Activated CD4-positive, alpha-beta T cell treated with anti-CD3 and anti-CD28 coated beads for 24 hours (primary cell): ENCODE data around the gene MRPS33.
"Not testable (repeated sequence)": the region's sequence is repeated elsewhere in the genome, so short reads cannot be mapped to it uniquely, and the experiment has no call there.

Source experiments
- DNase-seq, 2 donors: peaks; one replicate each; pipeline ENCODE4 v3.0.0-alpha.2; 2020; ENCODE audit warnings: low read depth in 2 of 2

The MRPS33 gene

DNA sequence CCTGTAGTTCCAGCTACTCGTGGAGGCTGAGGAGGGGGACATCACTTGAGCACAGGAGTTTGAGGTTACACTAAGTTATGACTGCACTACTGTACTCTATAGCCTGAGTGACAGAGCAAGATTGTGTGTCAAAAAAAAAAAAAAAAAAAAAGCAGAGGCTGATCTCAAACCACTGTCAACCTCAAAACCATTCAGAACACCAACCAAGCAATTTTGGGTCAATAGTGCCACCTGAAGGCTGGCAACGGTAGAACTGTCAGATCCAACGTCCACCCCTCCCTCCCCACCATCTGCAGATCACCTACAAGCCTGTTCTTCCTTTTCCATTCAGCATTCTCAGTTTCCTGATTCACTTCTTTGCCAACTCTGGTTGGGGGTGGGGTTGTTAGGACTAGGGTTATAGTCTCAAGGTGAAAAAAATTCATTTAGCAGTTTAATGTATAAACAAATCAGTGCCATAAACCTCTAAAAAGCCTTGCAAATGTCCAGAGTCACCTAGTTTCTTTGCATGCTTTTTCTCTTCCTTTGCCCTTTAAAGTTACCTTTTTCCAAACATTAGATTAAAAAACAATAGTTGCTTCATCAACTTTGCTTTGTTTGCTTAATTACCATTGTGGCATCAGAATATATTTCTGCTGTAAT, 2.6 kb downstream of the MRPS33 start:
- DNase-seq = peak; percentile 55 to 64

DNA sequence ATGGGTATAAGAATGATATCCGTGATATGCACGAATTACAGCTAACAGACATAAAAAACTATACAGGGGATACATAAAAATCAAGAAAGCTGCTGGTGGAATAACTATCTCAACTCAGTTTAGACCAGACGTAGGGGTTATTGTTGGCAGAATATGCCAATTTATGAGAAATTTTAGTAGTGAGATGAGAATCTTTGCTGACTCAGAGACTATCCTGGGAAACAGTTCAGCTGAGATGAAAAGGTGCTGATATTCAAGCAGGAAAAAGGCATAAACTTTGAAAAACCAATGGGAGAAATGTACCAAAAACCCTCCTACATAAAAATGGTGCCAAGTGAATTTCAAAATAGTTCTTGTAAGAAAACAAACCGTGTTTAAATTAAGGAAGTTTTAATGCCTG, 3.3 kb downstream of the MRPS33 start:
- no peak for DNase-seq

DNA sequence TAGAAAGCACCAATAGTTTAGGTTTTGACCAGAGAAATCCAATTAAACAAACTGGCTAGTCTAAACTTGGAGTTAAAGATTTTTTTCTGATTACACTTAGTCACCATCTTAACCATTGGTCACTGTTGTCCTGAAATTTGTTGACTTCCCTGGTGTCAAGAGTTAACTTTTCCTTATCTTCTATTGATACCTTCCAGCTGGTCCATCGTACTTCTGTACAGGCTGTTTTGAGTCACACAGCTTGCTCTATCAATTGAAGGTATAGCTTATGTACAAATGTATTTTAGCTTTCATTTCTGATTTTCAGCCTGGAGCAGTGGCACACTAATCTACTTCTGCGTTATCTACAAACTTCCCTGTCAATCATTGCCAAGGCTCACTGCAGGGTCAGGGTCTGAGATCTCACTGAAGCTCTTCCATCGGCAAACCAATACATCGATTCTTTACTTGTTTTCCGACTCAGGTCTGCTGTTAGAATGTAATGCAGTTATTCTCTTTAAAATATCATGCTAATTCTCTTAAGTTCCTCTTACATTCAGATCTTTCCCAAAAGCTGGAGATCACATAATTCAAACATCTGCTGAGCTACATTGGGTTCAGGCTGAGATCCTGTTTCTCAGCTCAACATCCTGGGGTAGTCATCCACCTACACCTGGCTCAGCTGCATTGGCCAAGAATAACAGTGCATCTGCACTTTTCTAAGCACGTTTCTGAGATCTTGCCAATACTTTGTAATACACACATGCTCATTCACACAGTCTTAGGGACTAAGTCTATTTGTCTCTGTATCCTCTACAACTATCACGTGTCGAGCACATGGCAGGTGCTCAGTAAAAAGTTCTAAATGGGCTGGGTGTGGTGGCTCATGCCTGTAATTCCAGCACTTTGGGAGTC, 11.3 kb downstream of the MRPS33 start:
- DNase-seq = no peak

DNA sequence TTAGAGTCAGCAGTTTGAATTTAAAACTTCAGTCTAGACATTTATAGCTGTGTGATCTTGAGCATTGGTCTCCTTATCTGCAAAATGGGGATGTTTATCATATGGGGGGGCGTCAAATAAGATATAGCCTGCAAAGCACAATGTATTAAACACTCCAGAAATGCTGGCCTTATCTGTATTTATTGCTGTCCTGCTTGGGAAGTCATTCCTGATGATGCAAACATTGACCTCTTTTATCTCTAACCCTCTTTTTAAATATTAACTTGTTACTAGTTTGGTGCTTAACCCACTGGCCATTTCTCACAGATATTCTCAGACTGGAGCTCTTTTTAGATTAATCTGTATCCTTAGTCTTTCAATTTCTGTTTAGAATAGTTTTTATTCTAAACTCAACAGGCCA, 13.2 kb downstream of the MRPS33 start:
- no peak for DNase-seq

DNA sequence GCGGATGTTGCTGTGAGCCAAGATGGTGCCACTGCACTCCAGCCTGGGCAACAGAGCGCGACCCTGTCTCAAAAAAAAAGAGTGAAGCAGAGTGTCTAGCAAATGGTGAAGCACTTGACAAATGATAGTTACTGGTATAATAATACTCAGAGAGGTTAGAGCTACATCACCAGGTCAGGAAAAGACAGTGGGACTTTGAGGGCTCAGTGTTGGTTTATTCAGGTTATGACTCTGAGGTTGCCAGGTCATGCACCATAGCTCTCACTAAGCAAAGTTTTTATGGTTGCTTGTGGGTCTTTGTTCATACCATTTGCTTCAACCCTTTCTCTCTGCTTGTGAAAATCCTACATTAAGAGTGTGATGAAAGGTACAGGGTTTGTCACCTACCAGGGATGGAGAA, 13.6 kb downstream of the MRPS33 start:
- DNase-seq = no peak

DNA sequence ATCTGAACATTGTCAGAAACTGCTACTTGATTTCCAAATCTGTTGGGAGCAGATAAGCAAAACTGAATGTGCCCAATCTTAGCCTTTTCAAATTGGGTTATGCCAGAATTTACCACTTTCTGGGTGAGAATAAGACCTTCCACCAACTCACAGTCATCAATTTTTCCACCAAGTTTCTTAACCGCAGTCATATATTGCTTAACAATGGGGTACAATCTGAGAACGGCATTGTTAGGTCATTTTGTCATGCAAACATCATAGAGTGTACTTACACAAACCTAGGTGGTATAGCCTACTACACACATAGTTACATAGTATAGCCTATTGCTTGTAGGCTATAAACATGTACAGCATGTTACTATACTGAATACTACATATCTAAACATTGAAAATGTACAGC, 16.0 kb downstream of the MRPS33 start:
- DNase-seq = no peak

DNA sequence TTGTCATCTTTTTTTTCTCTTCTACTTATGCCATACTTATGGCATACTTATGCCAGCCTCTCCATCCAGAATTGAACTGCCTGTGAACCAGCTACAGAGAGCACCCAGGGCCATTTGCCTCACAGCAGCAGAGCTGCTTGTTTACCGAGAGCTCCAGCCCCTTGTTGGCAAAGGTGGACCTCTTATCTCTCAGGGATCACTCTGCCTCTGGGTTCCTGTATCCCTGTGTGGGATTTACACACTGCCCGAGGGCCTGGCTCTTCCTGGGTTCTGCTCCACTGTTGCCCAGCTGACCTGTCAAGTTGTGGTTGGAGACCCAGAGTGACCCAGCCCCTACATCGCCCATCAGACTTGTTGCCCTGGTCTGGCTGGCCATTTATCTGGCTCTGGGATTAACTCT, 22.3 kb downstream of the MRPS33 start:
- DNase-seq = no peak

DNA sequence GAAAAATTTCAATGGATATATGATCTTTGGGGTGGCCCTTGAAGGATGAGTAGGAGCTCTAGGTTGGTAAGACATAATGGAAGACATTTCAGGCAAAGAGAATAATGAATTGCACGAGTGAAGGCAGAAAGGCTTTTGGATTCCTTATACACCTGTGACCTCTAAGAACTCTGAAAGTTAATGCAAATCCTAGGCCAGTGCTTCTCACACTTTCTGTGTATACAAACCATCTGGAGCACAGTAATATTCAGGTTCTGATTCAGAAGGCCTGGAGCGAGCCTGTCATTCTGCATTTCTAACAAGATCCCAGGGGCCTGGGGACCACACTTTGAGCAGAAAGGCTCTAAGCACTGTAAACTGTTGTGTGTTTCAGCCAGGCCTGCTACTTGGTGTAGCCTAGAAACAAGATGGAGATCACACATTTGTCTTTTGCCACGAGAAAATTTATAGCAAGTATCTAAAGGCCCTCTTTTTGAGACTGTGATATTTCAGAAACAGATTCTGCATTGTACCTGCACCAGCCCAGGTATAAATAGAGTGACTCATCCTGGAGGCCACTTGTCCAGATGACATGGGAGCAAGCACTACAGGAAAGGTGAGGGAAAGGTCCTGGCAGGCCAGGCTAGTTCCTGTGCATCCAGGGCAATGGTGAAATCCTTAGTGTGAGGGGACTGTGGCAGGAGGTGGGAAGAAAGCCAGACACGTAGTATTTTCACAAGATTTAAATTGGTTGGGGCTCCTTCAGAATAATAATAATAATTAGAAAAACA, 24.4 kb downstream of the MRPS33 start:
- no peak for DNase-seq

DNA sequence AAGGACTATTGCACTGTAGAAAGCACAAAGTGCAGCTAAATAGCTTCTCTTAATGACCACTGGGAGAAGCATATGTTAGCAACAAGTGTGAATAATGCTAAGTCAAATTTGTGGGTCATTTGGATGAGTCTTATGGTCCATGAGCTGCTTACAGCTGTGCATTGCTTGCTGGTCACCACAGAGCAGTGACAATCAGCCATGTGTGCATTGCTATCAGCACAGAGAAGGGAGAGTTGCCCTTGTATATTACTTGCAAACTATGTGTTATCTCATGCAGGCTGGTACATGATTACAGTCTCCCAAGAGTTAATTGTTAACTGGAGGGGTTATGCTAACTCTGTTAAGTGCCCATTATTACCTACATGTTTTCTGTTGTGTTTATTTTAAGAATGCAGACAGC, 25.7 kb downstream of the MRPS33 start:
- DNase-seq = no peak

DNA sequence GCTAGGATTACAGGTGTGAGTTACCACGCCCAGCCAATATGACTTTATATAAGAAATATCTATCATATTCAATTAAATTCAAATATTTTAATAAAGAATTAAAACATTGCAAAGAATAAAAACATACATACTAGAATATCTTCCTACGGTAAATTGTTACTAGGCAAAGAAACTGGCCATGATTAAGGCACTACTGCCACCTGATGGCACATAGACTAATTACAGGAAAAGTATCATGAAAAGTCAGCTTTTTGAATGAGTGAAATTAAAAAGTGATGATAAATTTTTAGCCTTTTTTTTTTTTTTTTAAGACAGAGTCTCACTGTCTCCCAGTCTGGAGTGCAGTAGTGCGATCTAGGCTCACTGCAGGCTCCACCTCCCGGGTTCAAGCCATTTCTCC, 30.9 kb downstream of the MRPS33 start:
- no peak for DNase-seq

DNA sequence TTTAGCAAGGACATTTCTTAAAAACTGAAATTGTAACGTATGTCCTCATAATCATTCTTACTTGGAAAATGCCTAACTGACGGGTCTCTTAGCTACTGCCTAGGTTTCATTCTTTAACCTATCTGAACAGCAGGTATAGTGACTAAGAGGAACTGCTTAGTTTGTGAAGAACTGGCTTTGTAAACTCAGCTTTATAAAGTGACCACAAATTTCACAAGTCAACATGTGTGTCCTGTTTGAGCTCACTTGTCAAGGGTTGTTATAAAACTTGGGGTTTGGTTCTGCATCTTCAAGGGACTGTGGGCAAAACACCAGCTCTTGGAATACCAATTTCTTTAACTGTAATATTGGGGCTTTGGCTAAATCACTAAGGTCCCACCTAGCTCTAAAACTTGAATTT, 32.2 kb downstream of the MRPS33 start:
- DNase-seq = no peak

DNA sequence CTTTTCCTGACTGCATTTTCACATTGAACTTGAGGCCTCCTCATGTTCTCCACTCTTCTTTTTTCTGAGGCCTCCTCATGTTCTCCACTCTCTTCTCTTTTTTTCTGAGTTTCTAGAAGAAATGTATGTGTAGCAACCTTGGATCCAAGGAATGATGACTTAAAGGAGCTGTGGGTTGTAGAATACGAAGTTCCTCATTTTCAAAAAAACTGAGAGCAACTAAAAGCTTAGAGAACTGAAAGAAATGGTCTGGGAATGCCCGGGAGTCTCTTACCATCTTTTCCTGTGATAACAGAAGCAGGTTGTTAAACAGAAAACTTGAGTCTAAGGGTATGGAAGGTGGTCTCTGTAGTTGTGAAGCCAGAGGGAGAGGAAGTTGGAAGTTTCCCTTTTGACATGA, 32.8 kb downstream of the MRPS33 start:
- DNase-seq = no peak

DNA sequence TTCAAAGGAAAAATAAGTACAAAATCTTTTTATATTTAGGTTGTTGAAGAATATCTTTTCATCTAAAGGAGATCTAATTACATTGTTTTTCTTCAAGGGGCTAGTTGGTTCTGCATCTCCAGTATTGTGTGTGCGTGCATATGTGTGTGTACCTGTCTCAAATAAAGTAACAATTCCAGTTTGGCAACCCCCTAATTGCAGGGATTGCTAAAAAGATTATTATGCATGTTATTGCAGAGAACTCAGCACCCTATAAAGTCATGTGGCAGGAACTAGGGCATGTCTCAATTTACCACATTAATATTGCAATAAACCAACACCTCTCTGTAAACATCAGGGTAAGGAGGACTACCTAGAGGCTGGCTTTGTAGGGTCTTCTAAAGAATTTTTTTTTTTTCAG, 37.0 kb downstream of the MRPS33 start:
- no peak for DNase-seq

DNA sequence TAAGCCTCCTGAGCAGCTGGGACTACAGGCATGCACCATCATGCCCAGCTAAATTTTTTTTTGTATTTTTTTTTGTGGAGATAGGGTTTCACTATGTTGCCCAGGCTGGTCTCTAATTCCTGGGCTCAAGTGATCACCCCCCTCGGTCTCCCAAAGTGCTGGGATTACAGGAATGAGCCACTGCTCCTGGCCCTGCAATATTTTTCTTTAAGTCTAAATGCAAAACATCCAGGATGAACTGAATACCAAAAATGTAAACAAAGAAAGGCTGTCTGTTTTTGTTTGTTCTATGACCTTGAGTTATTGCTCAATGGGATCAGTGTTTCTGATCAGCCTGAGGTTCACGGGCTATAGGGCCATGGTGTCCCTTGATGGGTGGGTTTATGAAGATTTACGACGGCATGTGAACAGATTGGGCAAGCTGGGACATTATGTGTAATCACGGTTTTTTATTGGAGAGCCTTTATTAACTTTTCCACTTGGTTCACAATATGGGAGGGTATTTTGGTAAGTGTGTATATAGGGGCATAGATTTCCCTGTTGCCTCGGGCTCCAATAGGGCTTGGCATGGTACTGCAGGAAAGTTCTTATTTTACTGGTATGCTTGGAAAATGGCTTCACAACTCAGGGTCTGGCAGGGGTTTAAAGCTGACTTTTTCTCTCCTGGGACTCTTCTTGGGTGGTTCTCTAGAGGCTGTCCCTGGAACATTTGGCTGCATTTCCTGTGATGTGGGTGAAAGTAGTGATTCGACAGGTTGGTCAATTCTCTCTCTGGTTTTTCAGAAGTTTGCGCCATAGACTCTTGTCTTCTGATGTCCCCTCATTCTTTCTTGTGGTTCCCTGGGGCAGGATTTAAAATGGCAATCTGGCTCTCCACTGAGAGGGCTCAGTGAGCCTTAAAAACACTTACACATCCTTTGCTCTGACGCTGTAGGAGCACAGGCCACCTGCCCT, 41.6 kb downstream of the MRPS33 start:
- DNase-seq = no peak

DNA sequence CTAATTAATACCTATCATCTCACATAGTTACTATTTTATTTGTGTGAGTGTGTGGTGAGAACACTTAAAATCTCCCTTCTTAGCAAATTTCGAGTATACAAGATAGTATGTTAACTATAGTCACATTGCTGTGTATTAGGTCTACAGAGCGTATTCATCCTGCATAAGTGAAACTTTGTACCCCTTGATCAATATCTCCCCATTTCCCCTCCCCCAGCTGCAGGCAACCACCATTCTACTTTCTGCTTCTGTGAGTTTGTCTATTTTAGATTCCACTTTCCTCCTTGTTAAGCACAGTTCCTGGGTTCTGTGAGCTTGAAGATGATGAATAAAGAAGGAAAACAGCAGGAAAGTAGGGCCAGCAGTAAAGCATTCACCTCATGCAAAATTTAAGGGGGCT, 42.4 kb downstream of the MRPS33 start:
- DNase-seq = no peak

DNA sequence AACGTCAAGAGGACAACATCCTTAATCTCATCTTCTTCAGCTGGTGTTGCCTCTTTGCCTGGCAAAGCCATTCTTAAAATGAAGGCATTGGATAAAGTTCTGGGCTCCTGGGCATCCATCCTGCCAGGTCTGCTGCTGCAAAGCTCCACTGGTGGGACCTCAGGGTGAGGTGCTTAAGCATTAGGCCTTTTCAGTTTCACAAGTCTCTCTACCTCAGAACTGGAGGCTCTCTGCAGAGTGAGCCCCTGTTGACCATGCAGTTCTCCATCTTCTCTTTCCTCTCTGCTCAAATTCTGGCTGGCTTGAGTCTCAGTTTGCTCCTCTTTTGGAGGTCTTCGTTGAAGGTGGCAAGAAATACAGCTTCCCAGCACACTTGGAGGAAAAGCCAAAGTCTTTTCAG, 47.3 kb downstream of the MRPS33 start:
- no peak for DNase-seq

DNA sequence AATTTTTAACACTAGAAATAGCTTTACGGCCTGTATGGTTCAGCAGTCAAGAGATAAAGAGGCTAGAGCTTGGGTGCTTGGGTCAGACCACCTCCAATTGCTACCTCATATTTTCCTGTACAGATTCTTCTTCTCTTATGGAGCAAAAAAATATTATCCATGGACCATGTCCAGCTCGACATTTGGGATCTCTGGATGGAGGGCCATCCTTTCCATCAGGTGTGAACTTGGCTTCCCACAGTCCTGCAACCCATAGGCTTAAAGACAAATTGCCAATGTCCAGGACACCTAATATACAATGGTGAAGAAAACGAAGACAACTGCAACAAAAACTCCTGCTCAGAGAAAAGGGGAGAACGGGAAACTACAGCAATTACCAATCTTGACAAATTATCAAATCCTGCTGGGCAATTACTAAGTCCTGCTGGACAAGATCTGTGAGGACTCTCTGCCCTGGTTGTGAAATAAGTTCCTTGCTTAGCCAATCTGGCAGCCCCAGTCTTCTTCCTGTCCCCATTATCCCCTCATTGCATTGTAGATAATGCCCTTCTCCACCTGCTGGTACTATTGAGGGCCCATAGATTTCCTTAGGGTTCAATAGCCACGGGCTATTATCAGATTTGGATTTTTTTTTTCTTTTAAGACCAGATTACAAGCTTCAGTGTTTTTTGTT, 48.1 kb downstream of the MRPS33 start:
- no peak for DNase-seq

DNA sequence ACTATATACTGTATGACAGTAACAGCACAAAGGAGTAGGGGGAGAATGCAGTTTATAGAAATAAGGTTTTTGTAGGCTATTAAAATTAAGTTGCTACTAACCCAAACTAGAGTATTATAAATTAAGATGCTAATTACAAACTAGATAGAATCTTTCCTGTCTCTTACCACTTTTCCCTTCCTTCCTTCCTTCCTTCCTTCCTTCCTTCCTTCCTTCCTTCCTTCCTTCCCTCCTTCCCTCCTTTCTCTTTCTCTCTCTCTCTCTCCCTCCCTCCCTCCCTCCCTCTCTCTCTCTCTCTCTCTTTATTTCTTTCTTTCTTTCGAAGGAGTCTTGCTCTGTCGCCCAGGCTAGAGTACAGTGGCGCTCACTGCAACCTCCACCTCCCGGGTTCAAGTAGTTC, 53.6 kb downstream of the MRPS33 start:
- DNase-seq = no peak

DNA sequence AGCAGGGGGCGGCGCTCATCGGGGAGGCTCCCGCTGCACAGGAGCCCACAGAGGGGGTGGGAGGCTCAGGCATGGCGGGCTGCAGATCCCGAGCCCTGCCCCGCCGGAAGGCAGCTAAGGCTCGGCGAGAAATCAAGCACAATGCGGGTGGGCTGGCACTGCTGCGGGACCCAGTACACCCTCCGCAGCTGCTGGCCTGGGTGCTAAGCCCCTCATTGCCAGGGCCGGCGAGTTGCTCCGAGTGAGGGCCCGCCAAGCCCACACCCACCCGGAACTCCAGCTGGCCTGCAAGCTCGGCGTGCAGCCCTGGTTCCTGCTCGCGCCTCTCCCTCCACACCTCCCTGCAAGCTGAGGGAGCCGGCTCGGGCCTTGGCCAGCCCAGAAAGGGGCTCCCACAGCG, 57.8 kb downstream of the MRPS33 start:
- DNase-seq = not testable (repeated sequence)
